Liver (tissue), 9 donors: Measurements from ENCODE around the gene C1orf210. TPM values are rescaled to one million over a fixed set of nuclear protein-coding genes. Genes with fewer than 3 reads are reported as not detected.
A peak's percentile ranks its signal among the peaks of the same experiment; 100 is the strongest.

ENCODE experiments used
- DNase-seq: peaks from one replicate; pipeline ENCODE4 v3.0.0-alpha.2; 2017; ENCODE audit warnings: low spot score
- H3K27ac ChIP-seq, 2 donors: one replicate each; pipeline ENCODE4 v1.7.0; 2013; ENCODE audit warnings: inconsistent platforms in 2 of 2, low read length in 2 of 2, control low read depth in 1 of 2, low read depth in 1 of 2, mild to moderate bottlenecking in 1 of 2
- H3K27me3 ChIP-seq, 4 donors: one replicate each; pipeline versions ENCODE4 v1.6.1 to v1.7.0; 2013; ENCODE audit warnings: low read length in 3 of 4, inconsistent platforms in 1 of 4, mild to moderate bottlenecking in 1 of 4, moderate library complexity in 1 of 4; ENCODE audit not compliant: control insufficient read depth in 4 of 4, insufficient read depth in 4 of 4
- H3K36me3 ChIP-seq, 4 donors: one replicate each; pipeline versions ENCODE4 v1.6.1 to v1.7.0; 2013; ENCODE audit warnings: low read length in 3 of 4, mild to moderate bottlenecking in 3 of 4, low read depth in 1 of 4, moderate library complexity in 1 of 4; ENCODE audit not compliant: control insufficient read depth in 4 of 4, insufficient read depth in 3 of 4
- H3K4me1 ChIP-seq, 4 donors: one replicate each; pipeline versions ENCODE4 v1.6.1 to v1.7.0; 2013; ENCODE audit warnings: low read length in 3 of 4, mild to moderate bottlenecking in 3 of 4, moderate library complexity in 1 of 4; ENCODE audit not compliant: control insufficient read depth in 4 of 4, insufficient read depth in 4 of 4
- H3K4me3 ChIP-seq, 3 donors: one replicate each; pipeline versions ENCODE4 v1.6.1 to v1.7.0; 2013; ENCODE audit warnings: low read length in 3 of 3, control low read depth in 1 of 3, low read depth in 1 of 3, mild to moderate bottlenecking in 1 of 3
- H3K9ac ChIP-seq, 2 donors: one replicate each; pipeline ENCODE4 v1.7.0; 2013; ENCODE audit warnings: low read length in 2 of 2, mild to moderate bottlenecking in 2 of 2, moderate library complexity in 2 of 2, control low read depth in 1 of 2, low read depth in 1 of 2
- H3K9me3 ChIP-seq, 4 donors: one replicate each; pipeline versions ENCODE4 v1.6.1 to v1.7.0; 2013; ENCODE audit warnings: low read length in 3 of 4; ENCODE audit not compliant: control insufficient read depth in 4 of 4
- ATF3 ChIP-seq: IDR thresholded peaks from 2 replicates; pipeline ENCODE4 v1.6.1; 2016; ENCODE audit warnings: antibody characterized with exemption
- CTCF ChIP-seq: fragments of 150-350 bp; IDR thresholded peaks from 2 replicates; pipeline ENCODE4 v1.5.1; 2017; ENCODE audit warnings: improper control_type of control experiment, low read depth, low read length; ENCODE audit not compliant: missing input control
- EGR1 ChIP-seq, 2 donors: IDR thresholded peaks; 2 replicates each; pipeline ENCODE4 v1.6.1; 2016 to 2018; ENCODE audit warnings: antibody characterized with exemption in 2 of 2, low read depth in 2 of 2
- FOXA1 ChIP-seq: IDR thresholded peaks from 2 replicates; pipeline ENCODE4 v1.6.1; 2016; ENCODE audit warnings: antibody characterized with exemption
- FOXA2 ChIP-seq: IDR thresholded peaks from 2 replicates; pipeline ENCODE4 v1.6.1; 2016; ENCODE audit warnings: antibody characterized with exemption
- GABPA ChIP-seq, 2 donors: IDR thresholded peaks in 1 of 2; conservative IDR thresholded peaks in 1 of 2; 2 replicates each; pipeline ENCODE4 v1.6.1; 2016; ENCODE audit warnings: antibody characterized with exemption in 2 of 2, mild to moderate bottlenecking in 1 of 2, moderate library complexity in 1 of 2
- HNF4A ChIP-seq, 2 donors: conservative IDR thresholded peaks; 2 replicates each; pipeline ENCODE4 v1.6.1; 2016; ENCODE audit warnings: antibody characterized with exemption in 2 of 2, mild to moderate bottlenecking in 2 of 2
- HNF4G ChIP-seq: IDR thresholded peaks from 2 replicates; pipeline ENCODE4 v1.6.1; 2016; ENCODE audit warnings: antibody characterized with exemption
- JUND ChIP-seq, 2 donors: IDR thresholded peaks; 2 replicates each; pipeline ENCODE4 v1.6.1; 2016; ENCODE audit warnings: antibody characterized with exemption in 2 of 2
- MAX ChIP-seq: IDR thresholded peaks from 2 replicates; pipeline ENCODE4 v1.6.1; 2016; ENCODE audit warnings: antibody characterized with exemption
- NR2F2 ChIP-seq: IDR thresholded peaks from 2 replicates; pipeline ENCODE4 v1.6.1; 2016; ENCODE audit warnings: antibody characterized with exemption
- RAD21 ChIP-seq, 2 donors: IDR thresholded peaks; 2 replicates each; pipeline ENCODE4 v1.6.1; 2016; ENCODE audit warnings: antibody characterized with exemption in 2 of 2, mild to moderate bottlenecking in 2 of 2
- REST ChIP-seq: IDR thresholded peaks from 2 replicates; pipeline ENCODE4 v1.6.1; 2016; ENCODE audit warnings: antibody characterized with exemption, mild to moderate bottlenecking
- RXRA ChIP-seq, 2 donors: IDR thresholded peaks; 2 replicates each; pipeline ENCODE4 v1.6.1; 2017 to 2018; ENCODE audit warnings: antibody characterized with exemption in 2 of 2, mild to moderate bottlenecking in 1 of 2
- SP1 ChIP-seq: IDR thresholded peaks from 2 replicates; pipeline ENCODE4 v1.6.1; 2018; ENCODE audit warnings: antibody characterized with exemption, mild to moderate bottlenecking
- TAF1 ChIP-seq: conservative IDR thresholded peaks from 2 replicates; pipeline ENCODE4 v1.6.1; 2016; ENCODE audit warnings: antibody characterized with exemption, mild to moderate bottlenecking
- YY1 ChIP-seq: IDR thresholded peaks from 2 replicates; pipeline ENCODE4 v1.6.1; 2016; ENCODE audit warnings: antibody characterized with exemption, mild to moderate bottlenecking
- ZBTB33 ChIP-seq: IDR thresholded peaks from 2 replicates; pipeline ENCODE4 v1.6.1; 2016; ENCODE audit warnings: antibody characterized with exemption
- WGBS: extraction: QIAGEN DNeasy Blood & Tissue Kit; methylation state at CpG from one replicate; pipeline ENCODE4 v1.1.7; 2013; 5-methylcytosine and 5-hydroxymethylcytosine counted together
- polyA plus RNA-seq, 2 donors: library from polyadenylated mRNA; stranded (reverse) in 1 of 2; unstranded in 1 of 2; fragments of 200-250 nt in 1 of 2; fragments of >200 nt in 1 of 2; fragmentation: Nextera tagmentation in 1 of 2; extraction: Ambion mirVana in 1 of 2; gene quantifications; one replicate each; pipeline versions ENCODE4 v1.2.1 to v1.2.3, GENCODE V29; 2013 to 2015
- total RNA-seq, 2 donors: library from RNA; depleted of rRNA; stranded (reverse); fragments of >200 nt; gene quantifications; one replicate each; pipeline ENCODE4 v1.2.3, GENCODE V29; 2014
- donor health status: healthy.
- donor health status: healthy.
- donor health status: healthy.
- donor health status: healthy.
- donor health status: healthy.

Gene C1orf210
- total and polyA plus RNA-seq, 4 donors: 0.75 to 5.0 (median 1.2) TPM

- Histone ChIP-seq H3K4me1 (peaks cover under 1 to 21% (median 9%) of the 10 kb centered on the region in 4 donors), H3K4me3 (no peak overlapping the region), H3K27me3 (no peaks in the 10 kb centered on the region), H3K9me3 (no peaks in the 10 kb centered on the region), H3K27ac (no peak overlapping the region), H3K9ac (no peak overlapping the region), H3K36me3 (no peaks in the 10 kb centered on the region)
- TF ChIP-seq SP1: no peak
- no peak for DNase-seq
- 93% methylated on average over 1 of the region's 1 CpG for WGBS
Observed at GRCh38 chr1:43298055-43298454, 12.7 kb upstream of the C1orf210 start.

GRCh38 chr1:43296207-43296606 is 10.8 kb upstream of the C1orf210 start:
- Histone ChIP-seq H3K36me3 (no peaks in the 10 kb centered on the region), H3K9ac (peak overlapping the region; percentile 49 to 63), H3K27me3 (no peaks in the 10 kb centered on the region), H3K4me3 (no peak overlapping the region), H3K27ac (peak overlapping the region; percentile 32 to 74), H3K9me3 (no peaks in the 10 kb centered on the region), H3K4me1 (peaks cover 0 to 18% (median 6%) of the 10 kb centered on the region in 4 donors)
- TF ChIP-seq GABPA (IDR thresholded peaks at IDR 0.05 in 1 of 2, conservative IDR thresholded peaks at IDR 0.05 in 1 of 2) (no peak), EGR1 (IDR thresholded peaks at IDR 0.05; ENCODE audit: low read depth in 2 of 2) (no peak), ZBTB33 (no peak), TAF1 (no peak), YY1 (no peak), NR2F2 (no peak), FOXA1 (no peak), RAD21 (IDR thresholded peaks at IDR 0.05) (no peak), ATF3 (no peak), RXRA (IDR thresholded peaks at IDR 0.05) (no peak), CTCF (no peak), JUND (IDR thresholded peaks at IDR 0.05) (no peak), HNF4A (conservative IDR thresholded peaks at IDR 0.05) (no peak), HNF4G (no peak), REST (no peak), FOXA2 (no peak), MAX (no peak), SP1 (no peak)
- DNase-seq: no peak
- 44% methylated on average over 1 of the region's 1 CpG for WGBS
